GM19328 (cell line): ENCODE data around the gene TRIM6.
"Not testable (repeated sequence)": the region's sequence is repeated elsewhere in the genome, so short reads cannot be mapped to it uniquely, and the experiment has no call there.

Source experiments
- ATAC-seq: cut with Tn5 transposase; IDR thresholded peaks from one replicate; pipeline ENCODE4 v1.9.1; 2021; ENCODE audit warnings: mild to moderate bottlenecking, moderate library complexity; ENCODE audit not compliant: unreplicated experiment

Gene TRIM6

DNA sequence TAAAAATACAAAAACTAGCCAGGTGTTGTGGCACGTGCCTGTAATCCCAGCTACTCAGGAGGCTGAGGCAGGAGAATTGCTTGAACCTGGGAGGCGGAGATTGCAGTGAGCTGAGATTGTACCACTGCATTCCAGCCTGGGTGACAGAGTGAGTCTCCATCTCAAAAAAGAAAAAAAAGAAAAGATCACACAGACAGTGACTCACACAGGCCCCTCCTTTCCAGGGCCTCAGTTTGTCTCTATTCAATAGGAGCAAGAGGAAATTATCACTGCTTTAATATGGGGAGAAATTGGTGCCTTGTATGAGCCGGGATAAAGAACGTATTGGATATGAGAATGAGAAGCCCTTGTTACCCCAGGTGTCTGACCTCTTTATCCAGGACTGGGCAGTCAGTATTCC lies 6.4 kb downstream of the TRIM6 start:
- ATAC-seq = not testable (repeated sequence)

GRCh38 chr11:5603326-5603725 lies 6.9 kb downstream of the TRIM6 start:
- no peak for ATAC-seq

GRCh38 chr11:5604896-5605295 lies 8.5 kb downstream of the TRIM6 start:
- no peak for ATAC-seq

GRCh38 chr11:5605849-5606248 lies 9.4 kb downstream of the TRIM6 start:
- ATAC-seq = no peak

DNA sequence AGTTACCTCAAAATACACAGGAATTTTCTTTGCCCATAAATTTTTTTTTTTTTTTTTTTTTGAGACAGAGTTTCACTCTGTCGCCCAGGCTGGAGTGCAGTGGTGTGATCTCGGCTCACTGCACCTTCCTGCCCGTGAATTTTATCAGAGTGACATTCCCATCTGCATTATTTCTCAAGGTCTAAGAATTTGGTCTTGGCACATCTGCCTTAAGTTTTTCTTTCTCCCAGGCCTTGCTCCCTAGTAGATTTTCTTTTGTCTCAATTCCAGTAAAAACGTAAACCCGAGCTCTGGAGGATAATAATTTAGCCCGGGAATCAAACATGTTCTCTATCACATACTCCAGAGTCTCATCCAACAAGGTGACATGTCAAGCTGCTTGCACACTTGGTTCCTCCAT lies 12.4 kb downstream of the TRIM6 start:
- ATAC-seq = no peak

DNA sequence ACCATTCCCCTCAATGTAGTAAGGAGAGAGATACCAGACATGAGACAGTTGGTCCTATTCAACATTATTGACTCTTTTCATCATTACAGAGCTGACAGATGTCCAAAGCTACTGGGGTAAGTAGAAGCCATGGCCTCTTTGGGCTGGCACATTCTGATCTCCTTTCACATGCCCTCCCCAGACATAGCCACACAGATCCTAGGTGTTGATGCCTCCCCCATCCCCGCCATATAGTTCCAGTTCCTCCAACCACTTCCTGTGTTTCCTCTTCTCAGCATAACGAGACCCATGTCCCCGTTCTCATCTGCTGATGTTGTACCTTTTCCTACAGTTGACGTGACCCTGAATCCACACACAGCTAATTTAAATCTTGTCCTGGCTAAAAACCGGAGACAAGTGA lies 14.0 kb downstream of the TRIM6 start:
- no peak for ATAC-seq

DNA sequence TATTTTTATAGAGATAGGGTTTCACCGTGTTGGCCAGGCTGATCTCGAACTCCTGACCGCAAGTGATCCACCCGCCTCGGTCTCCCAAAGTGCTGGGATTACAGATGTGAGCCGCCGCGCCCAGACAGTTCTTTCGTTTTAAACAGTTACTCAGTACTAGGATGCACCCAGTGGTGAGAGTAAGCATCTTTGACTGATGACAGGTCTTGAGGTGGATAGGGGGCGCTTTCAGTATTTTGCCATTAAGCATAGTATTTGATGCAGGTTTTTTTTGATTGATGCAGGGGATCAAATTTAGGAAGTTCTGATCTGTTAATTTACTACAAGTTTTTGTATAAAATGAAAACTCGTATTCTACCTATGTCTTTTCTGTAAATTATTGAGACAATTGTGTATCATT lies 15.2 kb downstream of the TRIM6 start:
- ATAC-seq = no peak

DNA sequence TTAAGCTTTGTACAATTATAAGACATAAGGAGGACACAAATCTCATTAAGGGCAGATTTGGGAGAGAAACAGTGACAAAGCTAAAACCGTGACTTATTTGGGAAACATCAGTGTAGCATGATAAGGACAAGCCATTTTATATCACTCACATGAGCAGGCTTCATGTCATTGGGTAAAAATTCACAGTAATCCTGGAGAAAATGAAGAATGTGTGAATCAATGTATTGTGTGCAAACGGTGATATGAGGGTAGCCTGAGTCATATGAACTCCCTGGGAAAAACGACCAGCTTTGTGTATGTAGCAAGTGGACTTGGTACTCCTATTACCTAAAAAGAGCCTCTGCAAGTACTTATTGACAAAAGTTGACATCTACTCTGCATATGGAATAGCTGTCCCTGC lies 22.4 kb downstream of the TRIM6 start:
- no peak for ATAC-seq

DNA sequence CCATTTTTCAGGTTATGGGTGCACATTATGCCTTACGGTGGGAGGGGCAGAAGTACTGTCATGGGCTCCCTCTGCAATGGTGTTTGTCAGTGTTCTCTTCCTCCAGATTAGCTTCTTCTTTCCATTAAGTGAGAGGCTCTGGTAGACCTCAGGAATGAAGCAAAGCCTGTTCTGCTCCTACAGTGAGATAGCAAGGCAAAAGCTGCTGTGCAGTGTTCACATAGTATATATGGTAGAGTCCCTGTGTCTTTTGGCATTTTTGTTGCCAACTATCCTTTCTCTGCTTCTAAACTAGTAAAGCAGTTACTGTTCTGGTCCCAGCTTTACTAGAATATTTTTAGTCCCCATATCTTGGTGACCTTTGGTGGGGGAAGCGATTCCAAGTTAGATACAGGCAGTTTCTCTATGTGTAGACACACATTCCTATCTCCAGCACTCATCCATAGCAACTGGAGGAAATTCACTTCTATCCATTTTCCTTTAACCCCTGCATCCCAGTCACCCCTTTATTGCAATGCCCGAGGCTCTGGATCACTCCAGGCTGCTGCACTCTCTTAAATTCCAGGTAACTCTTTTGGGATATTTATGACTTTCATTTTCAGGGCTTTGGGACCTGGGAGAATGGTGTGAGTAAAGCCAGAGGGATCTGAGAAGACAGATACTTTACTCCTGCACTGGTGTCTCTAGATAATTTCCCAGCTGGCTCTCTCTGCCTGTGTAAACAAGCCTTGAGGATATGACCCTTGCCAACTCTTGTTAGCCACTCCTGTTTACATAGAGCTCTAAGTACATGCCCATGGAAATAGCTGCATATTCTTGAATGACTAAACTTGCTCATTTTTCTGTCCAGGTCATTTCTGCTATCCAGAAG lies 24.4 kb downstream of the TRIM6 start:
- no peak for ATAC-seq

DNA sequence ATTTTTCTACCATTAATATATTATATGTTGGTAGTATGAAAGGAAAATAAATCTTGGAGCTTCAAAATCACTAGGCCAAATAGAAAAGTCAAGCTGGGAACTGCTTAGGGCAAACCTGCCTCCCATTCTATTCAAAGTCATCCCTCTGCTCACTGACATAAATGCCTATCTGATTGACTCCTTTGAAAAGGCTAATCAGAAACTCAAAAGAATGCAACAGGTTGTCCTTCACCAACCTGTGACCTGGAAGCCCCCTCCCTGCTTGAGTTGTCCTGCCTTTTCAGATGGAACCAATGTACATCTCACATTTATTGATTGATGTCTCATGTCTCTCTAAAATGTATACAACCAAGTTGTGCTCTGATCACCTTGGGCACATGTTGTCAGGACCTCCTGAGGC lies 25.1 kb downstream of the TRIM6 start:
- no peak for ATAC-seq

DNA sequence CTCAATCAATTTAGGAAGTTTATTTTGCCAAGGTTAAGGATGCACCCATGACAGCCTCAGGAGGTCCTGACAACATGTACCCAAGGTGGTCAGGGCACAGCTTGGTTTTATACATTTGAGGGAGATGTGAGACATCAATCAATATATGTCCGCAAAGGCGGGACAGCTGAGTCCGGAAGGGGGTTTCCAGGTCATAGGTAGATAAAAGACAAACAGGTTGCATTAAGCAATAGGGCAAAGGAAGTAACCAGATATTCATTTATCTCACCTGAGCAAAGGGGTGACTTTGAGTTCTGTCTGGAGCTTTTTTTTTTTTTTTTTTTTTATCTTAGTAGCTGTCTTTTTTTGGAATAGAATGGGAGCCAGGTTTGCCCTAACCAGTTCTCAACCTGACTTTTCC lies 26.4 kb downstream of the TRIM6 start:
- ATAC-seq = no peak

GRCh38 chr11:5624489-5625279 lies 28.2 kb downstream of the TRIM6 start, which contains the start of gene TRIM34:
Gene TRIM34, plus strand, starts transcription at chr11:5625001. Its CDS starts 7,331 bp downstream, at chr11:5632332.
- ATAC-seq = peak; percentile 92

DNA sequence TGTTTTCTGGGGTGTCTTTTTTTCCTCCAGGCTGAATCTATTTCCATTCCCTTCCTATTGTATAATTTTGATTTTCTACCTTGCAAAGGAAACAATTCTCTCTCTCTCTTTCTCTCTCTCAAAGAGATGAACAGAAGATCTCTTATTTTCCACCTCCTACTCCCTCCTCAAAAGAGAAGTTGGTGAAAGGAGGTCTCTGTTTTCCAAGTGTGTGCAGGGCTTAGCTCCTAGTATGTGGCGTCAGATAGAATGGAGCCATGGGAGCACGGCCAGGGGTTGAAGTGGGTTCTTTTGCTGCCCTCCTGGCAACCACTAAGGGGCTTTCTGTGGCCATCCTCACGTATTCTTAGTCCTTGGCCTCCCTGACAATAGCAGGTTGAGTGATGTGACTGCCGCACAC lies 28.8 kb downstream of the TRIM6 start:
- no peak for ATAC-seq

DNA sequence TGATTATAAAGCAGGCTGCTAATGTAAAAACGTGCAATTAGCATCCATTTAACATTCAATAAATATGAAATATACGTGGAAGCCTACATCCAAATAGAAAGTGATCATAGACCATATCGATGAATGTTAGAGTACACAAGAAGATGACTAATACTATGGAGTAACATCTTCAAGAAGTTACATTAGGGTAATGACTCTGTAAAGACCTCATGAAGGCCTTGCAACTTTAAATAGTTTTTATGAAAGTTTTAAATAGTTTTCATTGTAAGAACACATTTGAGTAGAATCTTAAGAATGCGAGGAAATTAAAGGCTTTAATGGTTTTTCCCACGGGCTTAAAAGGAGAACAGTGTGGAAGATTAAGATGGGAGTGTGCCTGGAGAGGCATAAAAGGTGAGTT lies 29.8 kb downstream of the TRIM6 start:
- no peak for ATAC-seq

DNA sequence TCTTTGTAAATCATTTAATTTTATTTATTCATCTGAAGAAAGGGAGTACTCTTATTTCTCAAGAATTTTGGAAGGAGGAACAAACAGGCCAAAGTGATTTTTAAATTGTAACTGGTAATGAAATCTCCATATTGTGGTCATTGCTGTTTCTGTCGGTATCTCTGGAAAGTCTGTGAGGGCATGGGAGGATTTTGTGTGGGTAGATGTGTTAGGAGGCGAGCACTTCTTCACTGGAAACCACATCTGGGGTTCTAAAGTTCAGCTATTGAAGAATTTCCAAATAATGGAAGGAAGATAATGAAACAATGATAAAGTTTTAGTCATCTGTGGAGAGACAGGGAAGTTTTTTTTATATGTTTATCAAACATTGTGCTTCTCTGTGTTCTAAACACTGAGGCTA lies 35.0 kb downstream of the TRIM6 start:
- peak; percentile 11 for ATAC-seq

GRCh38 chr11:5631969-5632635 lies 35.7 kb downstream of the TRIM6 start:
- ATAC-seq = peak; percentile 94

- ATAC-seq = no peak
These were observed 43.5 kb downstream of the TRIM6 start for GRCh38 chr11:5639953-5640352.

DNA sequence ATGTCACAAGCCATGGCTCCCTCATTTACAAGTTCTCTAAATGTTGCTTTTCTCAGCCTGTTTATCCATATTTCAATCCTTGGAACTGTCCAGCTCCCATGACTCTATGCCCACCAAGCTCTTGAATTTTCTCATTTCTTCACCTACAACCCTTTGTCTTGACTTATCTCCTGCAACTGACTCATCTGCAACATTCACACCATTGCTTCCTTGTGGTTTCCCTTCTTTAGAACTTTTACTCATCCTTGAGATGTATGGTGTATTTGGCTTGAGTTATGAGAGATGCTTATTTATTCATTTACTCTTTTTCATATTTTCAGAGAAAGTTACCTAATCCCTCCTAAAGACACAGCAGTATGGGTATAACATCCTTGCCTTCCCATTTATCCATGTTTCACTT lies 47.1 kb downstream of the TRIM6 start:
- ATAC-seq = no peak

DNA sequence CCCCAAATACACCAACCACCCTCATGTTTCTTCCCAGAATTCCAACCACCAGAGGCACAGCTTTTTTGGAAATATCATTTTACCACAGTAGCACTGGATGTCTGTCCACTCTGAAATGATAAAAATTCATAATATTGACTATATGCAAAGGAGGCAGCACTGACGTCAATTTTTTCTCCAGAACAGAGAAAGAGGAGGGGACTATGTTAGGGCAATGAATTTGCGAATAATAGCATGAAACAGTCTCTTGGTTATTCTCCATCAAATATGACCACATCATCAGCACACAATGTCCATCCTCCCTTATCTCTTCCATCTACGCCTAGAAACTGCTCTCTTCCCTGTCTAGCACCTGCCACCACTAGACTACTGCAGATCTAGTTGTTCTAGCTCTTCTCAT lies 49.7 kb downstream of the TRIM6 start:
- ATAC-seq = no peak

DNA sequence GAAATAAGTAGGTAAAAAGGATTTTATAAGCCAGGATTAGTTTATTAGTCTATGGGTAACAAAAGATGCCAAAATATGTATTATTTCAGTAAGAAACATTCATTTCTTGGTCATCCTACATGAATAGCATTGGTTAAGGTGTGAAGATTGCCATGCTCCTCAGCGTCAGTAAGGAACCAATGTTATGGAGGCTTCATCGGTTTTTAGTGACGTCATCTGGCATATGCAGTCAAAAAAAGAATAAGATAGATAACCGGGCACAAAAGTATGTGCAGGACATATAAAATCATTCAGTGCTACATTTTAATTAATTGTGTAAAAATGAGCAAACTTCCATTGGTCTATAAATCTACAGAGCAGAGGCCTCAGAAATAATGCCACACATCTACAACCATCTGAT lies 59.0 kb downstream of the TRIM6 start:
- no peak for ATAC-seq

GRCh38 chr11:5656956-5657355 lies 60.5 kb downstream of the TRIM6 start:
- not testable (repeated sequence) for ATAC-seq

DNA sequence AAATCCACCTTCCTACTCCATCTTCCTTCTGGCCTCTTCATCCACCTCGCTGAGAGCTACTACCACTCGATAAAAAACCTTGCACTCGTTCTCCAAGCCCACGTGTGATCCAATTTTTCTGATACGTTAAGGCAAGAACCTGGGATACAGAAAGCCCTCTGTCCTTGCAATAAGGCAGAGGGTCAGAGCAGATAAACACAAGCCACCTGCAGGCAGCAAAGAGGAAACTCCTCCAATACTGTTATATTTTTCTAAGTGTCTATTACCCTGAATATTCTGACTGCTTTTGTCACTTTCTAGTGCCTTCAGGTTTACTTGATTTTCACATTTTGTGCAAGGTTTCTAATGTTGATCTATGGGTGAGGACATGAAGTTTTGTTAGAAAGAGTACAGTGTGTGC lies 61.9 kb downstream of the TRIM6 start:
- ATAC-seq = no peak
